Neural cell (in vitro differentiated cells): ENCODE results near the gene CNTN4. TPM values are rescaled to one million over a fixed set of nuclear protein-coding genes. Genes with fewer than 3 reads are reported as not detected.

ENCODE experiments used
- H2AFZ ChIP-seq: fragments of 200-600, 300-800 bp; sonication (generic), shearing (Covaris generic); 2 replicates; pipeline ENCODE4 v1.6.0; 2014; ENCODE audit warnings: low read depth, mild to moderate bottlenecking, antibody characterized with exemption, low read length, moderate library complexity
- H3F3A ChIP-seq: fragments of 200-600 bp; shearing (Covaris generic); 2 replicates; pipeline ENCODE4 v1.6.1; 2016; ENCODE audit warnings: mild to moderate bottlenecking, moderate library complexity, mixed read lengths, antibody characterized with exemption, low read length; ENCODE audit not compliant: insufficient read depth, poor library complexity, severe bottlenecking
- H3K27ac ChIP-seq: fragments of 200-600, 300-800 bp; sonication (generic), shearing (Covaris generic); 2 replicates; pipeline ENCODE4 v1.5.1; 2014; ENCODE audit warnings: mild to moderate bottlenecking, low read length, moderate library complexity
- H3K27me3 ChIP-seq: fragments of 300-800, 200-600 bp; sonication (generic), shearing (Covaris generic); 2 replicates; pipeline ENCODE4 v1.6.0; 2014; ENCODE audit warnings: mild to moderate bottlenecking, low read depth, low read length, moderate library complexity; ENCODE audit not compliant: insufficient read depth
- H3K36me3 ChIP-seq: fragments of 300-800, 200-600 bp; sonication (generic), shearing (Covaris generic); 2 replicates; pipeline ENCODE4 v1.5.1; 2014; ENCODE audit warnings: mild to moderate bottlenecking, antibody characterized with exemption, low read length, moderate library complexity; ENCODE audit not compliant: insufficient read depth
- H3K4me2 ChIP-seq: fragments of 300-800, 200-600 bp; sonication (generic), shearing (Covaris generic); 2 replicates; pipeline ENCODE4 v1.6.0; 2014; ENCODE audit warnings: mild to moderate bottlenecking, low read length
- H3K4me3 ChIP-seq: fragments of 300-800, 200-600 bp; sonication (generic), shearing (Covaris generic); 2 replicates; pipeline ENCODE4 v1.5.1; 2014; ENCODE audit warnings: mild to moderate bottlenecking, low read length, moderate library complexity
- H3K79me2 ChIP-seq: fragments of 200-600 bp; shearing (Covaris generic); replicated peaks from 2 replicates; pipeline ENCODE4 v1.6.0; 2014; ENCODE audit warnings: mild to moderate bottlenecking, low read length, moderate library complexity; ENCODE audit not compliant: insufficient read depth
- H3K9ac ChIP-seq: fragments of 300-800, 200-600 bp; sonication (generic), shearing (Covaris generic); 2 replicates; pipeline ENCODE4 v1.6.1; 2016; ENCODE audit warnings: mild to moderate bottlenecking, low read length, mixed read lengths
- H3K9me2 ChIP-seq: fragments of 200-600 bp; shearing (Covaris generic); 2 replicates; pipeline ENCODE4 v1.6.1; 2016; ENCODE audit warnings: mild to moderate bottlenecking, low read length, mixed read lengths; ENCODE audit not compliant: insufficient read depth
- H3K9me3 ChIP-seq: fragments of 200-600, 300-800 bp; sonication (generic), shearing (Covaris generic); 2 replicates; pipeline ENCODE4 v1.6.1; 2016; ENCODE audit warnings: mild to moderate bottlenecking, mixed run types, low read length, moderate library complexity, mixed read lengths
- H4K20me1 ChIP-seq: fragments of 200-600 bp; shearing (Covaris generic); 2 replicates; pipeline ENCODE4 v1.6.1; 2016; ENCODE audit warnings: mild to moderate bottlenecking, mixed run types; ENCODE audit not compliant: insufficient read depth
- CTCF ChIP-seq: fragments of 450-650 bp; IDR thresholded peaks from 2 replicates; pipeline ENCODE4 v1.5.1; 2014; ENCODE audit warnings: antibody characterized with exemption, mild to moderate bottlenecking, moderate library complexity; ENCODE audit not compliant: poor library complexity, severe bottlenecking
- EP300 ChIP-seq: fragments of 450-650 bp; conservative IDR thresholded peaks from 2 replicates; pipeline ENCODE4 v1.6.1; 2014; ENCODE audit warnings: antibody characterized with exemption, mild to moderate bottlenecking, moderate library complexity; ENCODE audit not compliant: poor library complexity, severe bottlenecking
- EZH2 ChIP-seq: fragments of 200-600, 300-800 bp; shearing (Covaris generic), sonication (generic); IDR thresholded peaks from 2 replicates; pipeline ENCODE4 v1.6.1; 2014; ENCODE audit warnings: antibody characterized with exemption, low read length, borderline replicate concordance, mild to moderate bottlenecking; ENCODE audit not compliant: insufficient read depth, poor library complexity, severe bottlenecking
- MXI1 ChIP-seq: fragments of 450-650 bp; conservative IDR thresholded peaks from 2 replicates; pipeline ENCODE4 v1.6.1; 2014; ENCODE audit warnings: antibody characterized with exemption, mild to moderate bottlenecking; ENCODE audit not compliant: poor library complexity, severe bottlenecking
- POLR2AphosphoS5 ChIP-seq: IDR thresholded peaks from 2 replicates; pipeline ENCODE4 v1.6.1; 2012
- RAD21 ChIP-seq: fragments of 450-650 bp; conservative IDR thresholded peaks from 2 replicates; pipeline ENCODE4 v1.6.1; 2014; ENCODE audit warnings: antibody characterized with exemption, mild to moderate bottlenecking, moderate library complexity
- REST ChIP-seq: IDR thresholded peaks from 2 replicates; pipeline ENCODE4 v1.6.1; 2012; ENCODE audit warnings: borderline replicate concordance
- SMC3 ChIP-seq: fragments of 450-650 bp; conservative IDR thresholded peaks from 2 replicates; pipeline ENCODE4 v1.6.1; 2014; ENCODE audit warnings: antibody characterized with exemption, mild to moderate bottlenecking, moderate library complexity; ENCODE audit not compliant: poor library complexity
- TAF1 ChIP-seq: IDR thresholded peaks from 2 replicates; pipeline ENCODE4 v1.6.1; 2012; ENCODE audit warnings: low read depth
- polyA plus RNA-seq: library from polyadenylated mRNA; depleted of rRNA; stranded (reverse); fragments of >200 nt; gene quantifications from 2 replicates; pipeline ENCODE4 v1.2.3, GENCODE V29; 2014

Gene CNTN4
- polyA plus RNA-seq, 1 donor from 2014 or later, result 10.6 TPM

- Histone ChIP-seq H3K36me3 (no peaks in the 10 kb centered on the region), H3K9ac (no peak overlapping the region), H3K4me2 (no peak overlapping the region), H3K27ac (no peak overlapping the region), H3K4me3 (no peak overlapping the region), H3K9me3 (no peaks in the 10 kb centered on the region), H3K27me3 (no peaks in the 10 kb centered on the region), H3K9me2 (no peaks in the 10 kb centered on the region), H2AFZ (no peak overlapping the region), H3K79me2 (no peaks in the 10 kb centered on the region), H4K20me1 (no peaks in the 10 kb centered on the region), H3F3A (no peaks in the 10 kb centered on the region)
- no peak for TF ChIP-seq POLR2AphosphoS5
- TF ChIP-seq EP300, result no peak
- TF ChIP-seq CTCF, result no peak
- TF ChIP-seq SMC3, result no peak
- TF ChIP-seq TAF1, result no peak
- TF ChIP-seq REST, result no peak
- no peak for TF ChIP-seq RAD21
- TF ChIP-seq MXI1, result no peak
- no peak for TF ChIP-seq EZH2
Observed at GRCh38 chr3:2247831-2248230, 149.2 kb downstream of the CNTN4 start.

GRCh38 chr3:2250783-2251182 lies 152.1 kb downstream of the CNTN4 start:
- Histone ChIP-seq H3K4me2 (no peak overlapping the region), H3K4me3 (no peak overlapping the region), H3K27me3 (no peaks in the 10 kb centered on the region), H3K79me2 (no peaks in the 10 kb centered on the region), H3K9me2 (no peaks in the 10 kb centered on the region), H3K9me3 (no peaks in the 10 kb centered on the region), H4K20me1 (no peaks in the 10 kb centered on the region), H3K9ac (no peak overlapping the region), H3K36me3 (no peaks in the 10 kb centered on the region), H2AFZ (no peak overlapping the region), H3F3A (no peaks in the 10 kb centered on the region), H3K27ac (no peak overlapping the region)
- TF ChIP-seq TAF1 (no peak), EP300 (no peak), MXI1 (no peak), POLR2AphosphoS5 (no peak), SMC3 (no peak), EZH2 (no peak), CTCF (no peak)
